BLaER1 treated with 17β-estradiol and CSF1 and Interleukin-3, amounts not matched to agents 10 nM and 100 nM (cell line): ENCODE measurements around the gene CTDSPL.
A peak's percentile ranks its signal among the peaks of the same experiment; 100 is the strongest.
"Not testable (repeated sequence)": the region's sequence is repeated elsewhere in the genome, so short reads cannot be mapped to it uniquely, and the experiment has no call there.

Experiments used
- H3K27ac ChIP-seq, 11 experiments: shearing (Covaris generic); formaldehyde crosslinking; 2 replicates each; pipeline ENCODE4 v1.8.1; 2022
- H3K27me3 ChIP-seq, 11 experiments: shearing (Covaris generic); formaldehyde crosslinking; 2 replicates each; pipeline ENCODE4 v1.8.1; 2022
- H3K36me3 ChIP-seq, 11 experiments: shearing (Covaris generic); formaldehyde crosslinking; 2 replicates each; pipeline ENCODE4 v1.8.1; 2022
- H3K4me1 ChIP-seq, 10 experiments: shearing (Covaris generic); formaldehyde crosslinking; 2 replicates each; pipeline ENCODE4 v1.8.1; 2022
- H3K4me2 ChIP-seq, 11 experiments: shearing (Covaris generic); formaldehyde crosslinking; 2 replicates each; pipeline ENCODE4 v1.8.1; 2022
- H3K4me3 ChIP-seq, 10 experiments: shearing (Covaris generic); formaldehyde crosslinking; 2 replicates each; pipeline ENCODE4 v1.8.1; 2022
- H3K9ac ChIP-seq, 11 experiments: shearing (Covaris generic); formaldehyde crosslinking; 2 replicates each; pipeline ENCODE4 v1.8.1; 2022
- H3K9me3 ChIP-seq, 11 experiments: shearing (Covaris generic); formaldehyde crosslinking; replicated peaks in 1 of 11; 2 replicates each; pipeline ENCODE4 v1.8.1; 2022
- H4K20me1 ChIP-seq, 11 experiments: shearing (Covaris generic); formaldehyde crosslinking; 2 replicates each; pipeline ENCODE4 v1.8.1; 2022
- Cebpa-rat ChIP-seq, 11 experiments: shearing (Covaris generic); IDR thresholded peaks; 2 replicates each; pipeline ENCODE4 v1.8.1; 2022

Gene CTDSPL, protein sequence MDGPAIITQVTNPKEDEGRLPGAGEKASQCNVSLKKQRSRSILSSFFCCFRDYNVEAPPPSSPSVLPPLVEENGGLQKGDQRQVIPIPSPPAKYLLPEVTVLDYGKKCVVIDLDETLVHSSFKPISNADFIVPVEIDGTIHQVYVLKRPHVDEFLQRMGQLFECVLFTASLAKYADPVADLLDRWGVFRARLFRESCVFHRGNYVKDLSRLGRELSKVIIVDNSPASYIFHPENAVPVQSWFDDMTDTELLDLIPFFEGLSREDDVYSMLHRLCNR

DNA sequence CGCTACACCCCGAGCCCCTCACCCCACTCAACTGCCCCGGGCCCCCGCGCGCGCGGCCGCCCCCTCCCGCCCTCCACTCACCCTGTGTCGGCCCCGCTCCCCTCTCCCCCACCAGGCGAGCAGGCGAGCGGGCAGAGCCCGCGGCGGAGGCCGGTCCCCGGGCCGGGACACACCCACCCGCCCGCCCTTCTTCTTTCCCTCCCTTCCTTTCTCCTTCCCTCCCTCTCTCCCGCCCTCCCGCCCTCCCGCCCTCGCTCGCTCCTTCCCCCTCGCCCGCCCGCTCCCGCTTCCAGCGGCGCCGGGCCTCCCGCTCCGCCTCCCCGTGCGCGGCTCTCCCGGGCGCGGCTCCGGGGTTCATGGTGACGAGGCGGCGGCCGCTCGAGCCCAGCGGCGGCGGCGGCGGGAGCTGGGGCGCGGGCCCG lies at the start of gene CTDSPL:
TSS of gene CTDSPL (plus strand) at position 261 of the 422 bp plus-strand sequence. CDS start 320 bp downstream, outside the sequence.
- H3K27me3 ChIP-seq = peaks cover 4 to 37% (median 25%) of the 10 kb centered on the region in 11 experiments; a peak in 18 of 22 replicates
- H3K4me1 ChIP-seq = peaks cover 14 to 45% (median 37%) of the 10 kb centered on the region in 10 experiments; a peak in 19 of 20 replicates
- no peak for TF ChIP-seq Cebpa-rat (IDR thresholded peaks at IDR 0.05)
- H3K9ac ChIP-seq = peak within 1 kb of the TSS; percentile 58 to 80 (median 75)
- H3K27ac ChIP-seq = peak within 1 kb of the TSS in 8 of 11 experiments; percentile 33 to 60 (median 54); a peak in 12 of 22 replicates
- H3K4me3 ChIP-seq = peak within 1 kb of the TSS; percentile 63 to 81 (median 70)
- H3K36me3 ChIP-seq = no peaks in the 10 kb centered on the region
- peaks cover 0 to 26% (median 13%) of the 10 kb centered on the region in 11 experiments; a peak in 14 of 22 replicates for H4K20me1 ChIP-seq
- peak within 1 kb of the TSS; percentile 95 to 100 (median 99) for H3K4me2 ChIP-seq
- no peaks in the 10 kb centered on the region for H3K9me3 ChIP-seq

DNA sequence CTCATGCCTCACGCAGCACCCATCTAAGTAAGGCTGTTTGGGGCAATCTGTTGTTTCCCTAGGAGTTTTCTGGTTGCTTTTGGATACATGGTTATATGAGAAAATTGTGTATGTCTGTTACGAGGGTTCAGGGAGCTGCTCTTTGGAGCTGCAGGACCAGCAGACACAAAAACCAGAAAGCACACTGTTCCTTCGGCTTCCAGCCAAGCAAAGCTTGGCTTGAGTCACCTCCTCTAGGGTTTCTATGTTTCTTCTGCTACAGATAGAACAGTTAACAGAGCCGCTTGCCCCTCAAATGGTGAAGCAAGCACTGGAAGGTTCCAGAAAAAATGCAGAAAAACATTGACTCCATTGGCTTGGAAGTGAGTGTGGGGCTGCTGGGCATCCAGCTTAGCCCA lies 49.2 kb upstream of the CTDSPL start:
- Histone ChIP-seq H3K4me1 (peaks cover 8 to 31% (median 13%) of the 10 kb centered on the region in 10 experiments; a peak in 18 of 20 replicates), H3K27ac (no peak overlapping the region), H3K36me3 (peaks cover 0 to 37% (median 0%) of the 10 kb centered on the region in 11 experiments; a peak in 6 of 22 replicates), H4K20me1 (no peaks in the 10 kb centered on the region), H3K9me3 (no peaks in the 10 kb centered on the region), H3K9ac (no peak overlapping the region), H3K4me2 (peak overlapping the region in 7 of 11 experiments; percentile 16 to 65 (median 31); a peak in 10 of 22 replicates), H3K4me3 (no peak overlapping the region), H3K27me3 (no peaks in the 10 kb centered on the region)
- TF ChIP-seq Cebpa-rat (IDR thresholded peaks at IDR 0.05) = no peak

DNA sequence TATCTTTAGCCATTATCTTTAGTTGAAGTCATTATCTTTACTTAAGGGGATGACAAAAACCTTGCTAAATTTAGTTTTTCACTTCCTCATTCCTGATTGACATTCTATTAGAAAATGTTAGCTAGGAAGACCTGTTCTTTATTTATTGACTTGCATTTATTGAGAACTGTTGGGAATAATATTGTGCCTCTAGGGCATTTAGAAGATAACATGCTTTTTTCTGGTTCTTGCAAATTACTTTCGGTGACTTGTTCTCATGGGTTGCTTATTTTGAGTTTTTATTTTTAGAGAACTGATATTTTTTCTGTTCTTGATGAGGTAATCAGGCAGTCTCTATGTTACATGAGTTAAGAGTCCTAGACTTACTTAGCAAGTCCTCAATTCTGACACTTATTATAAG lies 48.3 kb upstream of the CTDSPL start:
- Histone ChIP-seq H3K4me1 (peaks cover 8 to 33% (median 17%) of the 10 kb centered on the region in 10 experiments; a peak in 19 of 20 replicates), H3K4me3 (no peak overlapping the region), H3K9ac (no peak overlapping the region), H3K27me3 (no peaks in the 10 kb centered on the region), H4K20me1 (no peaks in the 10 kb centered on the region), H3K36me3 (peaks cover 0 to 34% (median 0%) of the 10 kb centered on the region in 11 experiments; a peak in 6 of 22 replicates), H3K4me2 (peak overlapping the region in 7 of 11 experiments; percentile 11 to 65 (median 27); a peak in 8 of 22 replicates), H3K9me3 (no peaks in the 10 kb centered on the region), H3K27ac (no peak overlapping the region)
- no peak for TF ChIP-seq Cebpa-rat (IDR thresholded peaks at IDR 0.05)

DNA sequence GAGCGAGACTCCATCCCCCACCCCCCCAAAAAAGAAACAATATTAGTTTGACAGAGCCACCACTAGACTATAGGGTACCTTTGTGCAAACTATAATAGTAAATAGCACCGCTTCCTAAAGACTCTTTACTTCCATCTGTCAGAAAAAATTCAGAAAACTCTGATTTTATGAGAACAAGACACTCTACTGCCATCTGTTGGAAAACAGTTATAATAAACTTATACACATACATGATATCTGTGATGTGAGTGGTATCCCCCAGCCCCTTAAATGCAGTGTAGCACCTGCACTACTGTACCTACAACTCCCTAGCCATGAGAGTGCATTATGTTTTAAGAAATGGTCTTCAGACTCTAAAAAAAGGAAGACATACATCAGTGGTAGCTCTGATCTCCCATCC lies 47.1 kb upstream of the CTDSPL start:
- no peaks in the 10 kb centered on the region for H3K9me3 ChIP-seq
- H3K27ac ChIP-seq = no peak overlapping the region
- H3K4me2 ChIP-seq = no peak overlapping the region
- TF ChIP-seq Cebpa-rat (IDR thresholded peaks at IDR 0.05) = no peak
- no peaks in the 10 kb centered on the region for H4K20me1 ChIP-seq
- peaks cover 8 to 37% (median 26%) of the 10 kb centered on the region in 10 experiments; a peak in 19 of 20 replicates for H3K4me1 ChIP-seq
- peaks cover 0 to 45% (median 0%) of the 10 kb centered on the region in 11 experiments; a peak in 8 of 22 replicates for H3K36me3 ChIP-seq
- H3K9ac ChIP-seq = no peak overlapping the region
- no peaks in the 10 kb centered on the region for H3K27me3 ChIP-seq
- no peak overlapping the region for H3K4me3 ChIP-seq

DNA sequence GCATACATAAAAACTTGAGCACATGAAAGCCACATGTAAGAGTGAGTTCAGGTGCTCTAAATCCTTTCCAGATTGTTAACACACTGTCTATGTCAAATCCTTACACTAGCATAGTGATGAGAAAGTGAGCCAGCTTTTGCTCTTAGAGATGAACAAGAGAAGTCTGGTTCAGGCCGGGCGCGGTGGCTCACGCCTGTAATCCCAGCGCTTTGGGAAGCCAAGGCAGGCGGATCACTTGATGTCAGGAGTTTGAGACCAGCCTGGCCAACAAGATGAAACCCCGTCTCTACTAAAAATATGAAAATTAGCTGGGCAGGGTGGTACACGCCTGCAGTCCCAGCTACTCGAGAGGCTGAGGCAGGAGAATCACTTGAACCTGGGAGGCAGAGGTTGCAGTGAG lies 46.5 kb upstream of the CTDSPL start:
- not testable (repeated sequence) for H3K27ac ChIP-seq, H3K9ac ChIP-seq, H3K9me3 ChIP-seq, H3K4me2 ChIP-seq, H4K20me1 ChIP-seq, H3K4me3 ChIP-seq, H3K27me3 ChIP-seq
- peaks cover 8 to 38% (median 30%) of the 10 kb centered on the region in 10 experiments; a peak in 19 of 20 replicates for H3K4me1 ChIP-seq
- peaks cover 0 to 51% (median 0%) of the 10 kb centered on the region in 11 experiments; a peak in 8 of 22 replicates for H3K36me3 ChIP-seq

DNA sequence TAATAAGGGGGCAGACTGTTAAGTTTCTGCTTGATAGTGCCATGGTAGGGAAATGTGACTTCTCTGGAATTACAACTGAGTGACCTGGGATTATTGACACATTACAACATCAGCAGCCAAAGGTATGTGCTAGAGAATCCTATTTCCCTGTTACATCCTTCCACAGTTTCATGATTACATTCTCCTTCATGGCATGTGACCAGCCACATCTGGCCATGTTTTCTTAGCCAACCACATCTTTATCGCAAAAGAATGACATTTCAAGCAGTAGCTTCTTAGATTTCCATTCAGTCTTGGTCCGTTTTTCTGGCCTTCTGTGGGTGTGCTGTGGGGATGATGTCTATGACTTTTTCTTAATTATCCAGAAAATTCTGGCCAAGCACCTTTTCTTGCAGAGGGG lies 45.4 kb upstream of the CTDSPL start:
- Histone ChIP-seq H4K20me1 (no peaks in the 10 kb centered on the region), H3K4me3 (no peak overlapping the region), H3K9me3 (no peaks in the 10 kb centered on the region), H3K27me3 (no peaks in the 10 kb centered on the region), H3K4me2 (no peak overlapping the region), H3K9ac (no peak overlapping the region), H3K27ac (no peak overlapping the region), H3K4me1 (peaks cover 8 to 41% (median 32%) of the 10 kb centered on the region in 10 experiments; a peak in 19 of 20 replicates), H3K36me3 (peaks cover 0 to 51% (median 0%) of the 10 kb centered on the region in 11 experiments; a peak in 8 of 22 replicates)
- TF ChIP-seq Cebpa-rat (IDR thresholded peaks at IDR 0.05) = no peak

DNA sequence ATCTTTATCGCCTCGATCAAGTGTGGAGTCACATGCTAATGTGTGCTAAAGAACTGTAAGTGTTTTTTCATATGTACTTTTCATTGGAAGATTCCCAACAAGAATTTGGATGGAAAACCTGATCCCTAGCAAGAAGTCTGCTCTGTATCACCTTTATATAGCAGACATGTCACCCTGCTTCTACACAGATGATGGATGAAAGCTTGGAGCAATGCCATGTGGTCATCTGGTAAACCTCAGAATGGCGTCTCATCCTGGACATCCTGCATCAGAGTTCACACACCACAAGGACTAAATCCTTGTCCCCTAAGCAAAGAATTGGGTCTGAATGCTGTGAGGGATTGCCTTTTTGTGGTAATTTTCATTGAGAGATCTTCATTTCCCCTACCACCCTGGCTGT lies 42.1 kb upstream of the CTDSPL start:
- no peaks in the 10 kb centered on the region for H3K9me3 ChIP-seq
- no peak overlapping the region for H3K9ac ChIP-seq
- H4K20me1 ChIP-seq = 0 out of 22 replicates have a peak, but pooled peaks cover 0 to 3% (median 0%) of the 10 kb centered on the region in 11 experiments
- H3K27me3 ChIP-seq = no peaks in the 10 kb centered on the region
- H3K4me2 ChIP-seq = peak overlapping the region in 2 of 11 experiments; percentile 6 to 17; a peak in 4 of 22 replicates
- H3K27ac ChIP-seq = no peak overlapping the region
- no peak for TF ChIP-seq Cebpa-rat (IDR thresholded peaks at IDR 0.05)
- H3K36me3 ChIP-seq = peaks cover 0 to 48% (median 0%) of the 10 kb centered on the region in 11 experiments; a peak in 8 of 22 replicates
- no peak overlapping the region for H3K4me3 ChIP-seq
- peaks cover 0 to 20% (median 7%) of the 10 kb centered on the region in 10 experiments; a peak in 12 of 20 replicates for H3K4me1 ChIP-seq

DNA sequence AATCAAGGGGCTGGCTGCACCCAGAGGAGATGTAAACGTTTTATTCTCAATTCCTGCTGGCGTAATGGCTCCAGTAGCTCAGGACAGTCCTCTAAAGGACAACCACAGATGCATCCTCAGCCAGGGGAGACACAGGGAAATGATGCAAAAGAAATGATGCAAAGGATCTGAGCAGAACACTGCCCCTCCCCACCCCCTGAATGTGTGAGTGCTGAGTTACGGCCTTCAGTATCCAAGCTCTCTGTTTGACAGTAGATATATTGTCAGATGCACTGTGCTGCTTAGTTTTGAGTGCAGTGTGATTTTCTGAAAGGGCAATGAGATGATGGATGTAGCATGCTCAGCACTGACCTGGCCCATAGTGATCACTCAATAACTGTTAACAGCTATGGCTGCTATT lies 41.4 kb upstream of the CTDSPL start:
- peaks cover 0 to 20% (median 7%) of the 10 kb centered on the region in 10 experiments; a peak in 12 of 20 replicates for H3K4me1 ChIP-seq
- no peaks in the 10 kb centered on the region for H3K9me3 ChIP-seq
- peak overlapping the region in 1 of 11 experiments; percentile 6; a peak in 3 of 22 replicates for H3K4me2 ChIP-seq
- H3K9ac ChIP-seq = no peak overlapping the region
- no peaks in the 10 kb centered on the region for H3K27me3 ChIP-seq
- H3K27ac ChIP-seq = no peak overlapping the region
- H3K4me3 ChIP-seq = no peak overlapping the region
- no peak for TF ChIP-seq Cebpa-rat (IDR thresholded peaks at IDR 0.05)
- peaks cover 0 to 48% (median 0%) of the 10 kb centered on the region in 11 experiments; a peak in 8 of 22 replicates for H3K36me3 ChIP-seq
- H4K20me1 ChIP-seq = 0 out of 22 replicates have a peak, but pooled peaks cover 0 to 3% (median 0%) of the 10 kb centered on the region in 11 experiments

DNA sequence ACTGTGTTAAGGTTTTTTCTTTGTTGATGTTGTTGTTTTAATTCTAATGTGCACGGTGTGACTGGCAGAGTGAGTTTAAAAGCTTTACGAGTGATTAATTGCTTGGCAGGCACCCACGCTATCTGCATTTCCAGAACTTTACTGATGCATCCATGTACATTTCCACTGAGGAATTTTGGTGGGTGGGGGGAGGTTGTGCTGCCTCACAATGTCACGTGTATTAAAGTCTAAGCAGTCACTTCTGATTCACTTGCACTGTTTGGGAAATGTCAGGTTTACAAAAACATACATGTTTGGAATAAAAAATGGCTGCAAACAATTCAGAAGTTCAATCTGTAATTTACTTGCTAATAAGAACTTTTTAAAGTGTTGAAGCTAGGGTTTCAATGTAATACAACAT lies 38.5 kb upstream of the CTDSPL start:
- no peak overlapping the region for H3K4me3 ChIP-seq
- no peak overlapping the region for H3K4me2 ChIP-seq
- H4K20me1 ChIP-seq = 0 out of 22 replicates have a peak, but pooled peaks cover 0 to 3% (median 0%) of the 10 kb centered on the region in 11 experiments
- no peak overlapping the region for H3K9ac ChIP-seq
- no peak for TF ChIP-seq Cebpa-rat (IDR thresholded peaks at IDR 0.05)
- H3K27ac ChIP-seq = no peak overlapping the region
- H3K36me3 ChIP-seq = peaks cover 0 to 30% (median 0%) of the 10 kb centered on the region in 11 experiments; a peak in 7 of 22 replicates
- peaks cover 0 to 18% (median 7%) of the 10 kb centered on the region in 10 experiments; a peak in 12 of 20 replicates for H3K4me1 ChIP-seq
- H3K27me3 ChIP-seq = no peaks in the 10 kb centered on the region
- H3K9me3 ChIP-seq = no peaks in the 10 kb centered on the region
